GM23338 (cell line): Measurements from ENCODE around the gene UTS2R. TPM values are rescaled to one million over a fixed set of nuclear protein-coding genes. Genes with fewer than 3 reads are reported as not detected.

Source experiments
- ATAC-seq: fragments of 200-7000 bp; cut with Tn5 transposase; 3 replicates; pipeline ENCODE4 v1.9.1; 2020
- DNase-seq: peaks from one replicate; pipeline ENCODE4 v3.0.0-alpha.2; 2015; ENCODE audit warnings: low spot score
- H2AFZ ChIP-seq: fragments of 200-600 bp; sonication (generic); 2 replicates; pipeline ENCODE4 v1.8.0; 2016; ENCODE audit warnings: antibody characterized with exemption, mild to moderate bottlenecking, moderate library complexity
- H3F3A ChIP-seq: fragments of 200-600 bp; sonication (generic); replicated peaks from 2 replicates; pipeline ENCODE4 v1.8.0; 2017; ENCODE audit warnings: antibody characterized with exemption, mixed run types, low read depth
- H3K27ac ChIP-seq: fragments of 200-600 bp; sonication (generic); 2 replicates; pipeline ENCODE4 v1.6.1; 2016; ENCODE audit warnings: low read depth
- H3K27me3 ChIP-seq: fragments of 200-600 bp; sonication (generic); 2 replicates; pipeline ENCODE4 v1.8.0; 2016; ENCODE audit warnings: mild to moderate bottlenecking, mixed run types, moderate library complexity; ENCODE audit not compliant: insufficient read depth
- H3K36me3 ChIP-seq: fragments of 200-600 bp; sonication (generic); 2 replicates; pipeline ENCODE4 v1.8.0; 2016; ENCODE audit warnings: mild to moderate bottlenecking; ENCODE audit not compliant: insufficient read depth
- H3K4me1 ChIP-seq: fragments of 200-600 bp; sonication (generic); 2 replicates; pipeline ENCODE4 v1.8.0; 2016; ENCODE audit warnings: mild to moderate bottlenecking, moderate library complexity; ENCODE audit not compliant: insufficient read depth
- H3K4me2 ChIP-seq: fragments of 200-600 bp; sonication (generic); 2 replicates; pipeline ENCODE4 v1.7.1; 2017; ENCODE audit warnings: mixed run types
- H3K4me3 ChIP-seq: fragments of 200-600 bp; sonication (generic); 2 replicates; pipeline ENCODE4 v1.6.1; 2016; ENCODE audit warnings: mixed run types
- H3K79me2 ChIP-seq: fragments of 200-600 bp; sonication (generic); replicated peaks from 2 replicates; pipeline ENCODE4 v1.8.0; 2017; ENCODE audit warnings: mild to moderate bottlenecking; ENCODE audit not compliant: insufficient read depth
- H3K9me2 ChIP-seq: fragments of 200-600 bp; sonication (generic); 2 replicates; pipeline ENCODE4 v1.8.0; 2017; ENCODE audit not compliant: insufficient read depth
- H4K20me1 ChIP-seq: fragments of 200-600 bp; sonication (generic); replicated peaks from 2 replicates; pipeline ENCODE4 v1.8.0; 2017; ENCODE audit warnings: mild to moderate bottlenecking; ENCODE audit not compliant: insufficient read depth
- H3K27ac Mint-ChIP-seq: 2 replicates; pipeline ENCODE4 v1.8.0; 2020; ENCODE audit warnings: inconsistent platforms, mild to moderate bottlenecking, moderate library complexity, mixed read lengths
- H3K27me3 Mint-ChIP-seq: 3 replicates; pipeline ENCODE4 v1.8.0; 2022; ENCODE audit warnings: low read depth, mild to moderate bottlenecking, moderate library complexity, mixed read lengths, inconsistent platforms; ENCODE audit not compliant: insufficient read depth, poor library complexity
- H3K36me3 Mint-ChIP-seq: 3 replicates; pipeline ENCODE4 v1.8.0; 2021; ENCODE audit warnings: low read depth, mild to moderate bottlenecking, inconsistent platforms, moderate library complexity, mixed read lengths
- H3K4me1 Mint-ChIP-seq: 3 replicates; pipeline ENCODE4 v1.8.0; 2020; ENCODE audit warnings: mild to moderate bottlenecking, inconsistent platforms, mixed read lengths
- H3K4me3 Mint-ChIP-seq: 3 replicates; pipeline ENCODE4 v1.8.0; 2021; ENCODE audit warnings: moderate library complexity, mild to moderate bottlenecking, inconsistent platforms, mixed read lengths
- H3K9me3 Mint-ChIP-seq: 3 replicates; pipeline ENCODE4 v1.8.0; 2020; ENCODE audit warnings: moderate library complexity, mild to moderate bottlenecking, inconsistent platforms, mixed read lengths
- CREB1 ChIP-seq: fragments of 250-450 bp; sonication (Bioruptor Pico); IDR thresholded peaks from 2 replicates; pipeline ENCODE4 v1.5.0; 2020; ENCODE audit warnings: low read depth, mild to moderate bottlenecking, moderate library complexity
- ETS1 ChIP-seq: IDR thresholded peaks from 2 replicates; pipeline ENCODE4 v1.6.1; 2016; ENCODE audit warnings: antibody characterized with exemption
- NANOG ChIP-seq: IDR thresholded peaks from 2 replicates; pipeline ENCODE4 v1.6.1; 2016; ENCODE audit warnings: antibody characterized with exemption, borderline replicate concordance
- STAT1 ChIP-seq: IDR thresholded peaks from one replicate; pipeline ENCODE4 v1.6.1; 2016; ENCODE audit warnings: antibody characterized with exemption; ENCODE audit not compliant: unreplicated experiment
- ZNF114 ChIP-seq: fragments of 250-450 bp; sonication (Bioruptor Pico); IDR thresholded peaks from 2 replicates; pipeline ENCODE4 v1.5.0; 2020; ENCODE audit warnings: mild to moderate bottlenecking, moderate library complexity
- ZNF462 ChIP-seq: fragments of 250-450 bp; sonication (Bioruptor Pico); IDR thresholded peaks from 2 replicates; pipeline ENCODE4 v1.5.0; 2020; ENCODE audit warnings: mild to moderate bottlenecking, moderate library complexity
- polyA plus RNA-seq: library from polyadenylated mRNA; unstranded; fragments of >200 nt; fragmentation: Nextera tagmentation; extraction: Ambion mirVana; gene quantifications from 2 replicates; pipeline ENCODE4 v1.2.1, GENCODE V29; 2016
- total RNA-seq: library from RNA; depleted of rRNA; stranded (reverse); fragments of >200 nt; shearing (Covaris generic); gene quantifications from 2 replicates; pipeline ENCODE4 v1.2.3, GENCODE V29; 2014

Gene UTS2R
- total and polyA plus RNA-seq, 2 experiments from 2014 or later, result 0.49 TPM; not detected in 1

- no peak for TF ChIP-seq ZNF462 (CRISPR knock-in tag)
- no peak for TF ChIP-seq ETS1
- TF ChIP-seq CREB1 (CRISPR knock-in tag), result no peak
- TF ChIP-seq NANOG, result no peak
Observed at GRCh38 chr17:82406131-82406671, 34.6 kb downstream of the UTS2R start (continued).

- Histone ChIP-seq H3K4me2 (no peak overlapping the region), H3K27me3 (no peaks in the 10 kb centered on the region), H4K20me1 (no peaks in the 10 kb centered on the region; the same call in 1 of the 2 replicates), H2AFZ (no peak overlapping the region), H3K9me2 (no peaks in the 10 kb centered on the region), H3K4me3 (no peak overlapping the region), H3K27ac (no peak overlapping the region), H3K36me3 (no peaks in the 10 kb centered on the region), H3K79me2 (no peaks in the 10 kb centered on the region), H3K4me1 (no peaks in the 10 kb centered on the region), H3F3A (no peaks in the 10 kb centered on the region)
- Mint-ChIP-seq H3K9me3 (no peaks in the 10 kb centered on the region; the same call in 2 of the 3 replicates), H3K27me3 (peaks cover 6% of the 10 kb centered on the region), H3K4me1 (no peaks in the 10 kb centered on the region; the same call in 2 of the 3 replicates), H3K36me3 (peaks cover 5% of the 10 kb centered on the region), H3K27ac (no peak overlapping the region; the same call in 1 of the 2 replicates), H3K4me3 (no peak overlapping the region)
- TF ChIP-seq CREB1 (CRISPR knock-in tag) (no peak), STAT1 (no peak), NANOG (no peak), ZNF114 (no peak)
- no peak for ATAC-seq
- no peak for DNase-seq
Observed at GRCh38 chr17:82407255-82407654, 35.7 kb downstream of the UTS2R start.
